Metanephros (tissue), 2 donors: ENCODE results near the gene GOLGA8H. TPM values are rescaled to one million over a fixed set of nuclear protein-coding genes. Genes with fewer than 3 reads are reported as not detected.

ENCODE experiments used
- small RNA-seq: library from RNA; depleted of rRNA; stranded (forward); fragments of <200 nt; gene quantifications from one replicate; pipeline ENCODE3, GENCODE V24; 2014; ENCODE audit warnings: low replicate concordance
- total RNA-seq: library from RNA; depleted of rRNA; stranded (reverse); fragments of >200 nt; gene quantifications from one replicate; pipeline ENCODE4 v1.2.3, GENCODE V29; 2014

The GOLGA8H gene
- 0.88 TPM for total RNA-seq

GRCh38 chr15:30603796-30604195, at the start of gene GOLGA8H:
TSS of gene GOLGA8H (plus strand) at chr15:30604028. CDS start at chr15:30604126, 98 bp downstream.

DNA sequence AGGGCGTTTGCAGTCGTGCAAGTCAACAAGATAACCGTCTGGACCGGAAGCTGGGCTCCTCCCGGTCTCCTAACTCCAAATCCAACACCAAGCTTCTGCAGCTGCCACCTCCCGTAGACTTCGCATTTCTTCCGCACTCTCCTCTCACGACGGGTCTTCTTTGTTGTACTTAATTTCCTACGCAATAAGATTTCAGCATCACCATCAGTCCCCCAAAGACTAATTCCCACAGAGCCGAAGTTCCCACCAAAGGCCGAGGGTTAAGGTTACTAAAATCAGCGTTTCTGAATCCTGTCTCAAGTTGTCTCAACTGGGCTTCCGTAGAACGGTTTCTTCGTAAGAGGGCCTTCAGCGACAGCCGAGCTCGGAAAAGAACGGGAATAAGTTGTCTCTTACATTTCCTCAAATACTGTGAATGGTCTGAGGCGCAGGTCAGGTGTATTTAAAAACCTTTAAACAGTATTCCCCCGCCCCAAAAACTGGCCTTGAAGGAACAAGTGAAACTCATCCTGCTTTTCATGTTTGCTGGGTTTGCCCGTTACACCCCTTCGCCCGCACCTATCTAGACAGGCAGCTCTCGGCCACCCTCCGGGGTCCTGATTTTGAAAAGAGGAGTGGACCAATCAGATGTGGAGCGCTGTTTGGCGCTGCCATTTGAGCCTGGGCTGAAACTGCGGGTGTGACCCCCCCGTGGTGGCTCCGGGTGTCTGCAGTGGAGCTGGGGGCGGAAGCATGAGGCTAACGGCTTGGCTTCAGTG, 21.8 kb downstream of the GOLGA8H start, which contains the start of gene ARHGAP11B:
TSS of gene ARHGAP11B (plus strand) at position 693 of the 758 bp plus-strand sequence.

Small RNA genes lying within 50 kb of the gene (small RNA-seq; reads per million reads assigned to genes)
- gene RF00096 (not detected), gene RN7SL628P (not detected), gene RN7SL796P (not detected)

Other genes starting within 250 kb of the GOLGA8H start
- 5.0 TPM for gene CHRFAM7A, start 210.5 kb upstream of the GOLGA8H start, total RNA-seq
- gene GOLGA8R, start 189.8 kb upstream of the GOLGA8H start, total RNA-seq = 8.2 TPM
- 1.3 TPM for gene GOLGA8Q, start 52.0 kb upstream of the GOLGA8H start, total RNA-seq